Fibroblast of lung (primary cell): Measurements from ENCODE around the gene ABL1. TPM values are rescaled to one million over a fixed set of nuclear protein-coding genes. Genes with fewer than 3 reads are reported as not detected.

Source experiments
- DNase-seq, 2 donors: peaks; one replicate each; pipeline versions ENCODE4 v3.0.0 to v3.0.0-alpha.2; 2010; ENCODE audit warnings: low read depth in 2 of 2
- H2AFZ ChIP-seq: 2 replicates; pipeline ENCODE4 v1.5.1; 2012; ENCODE audit warnings: low read length, control low read depth, inconsistent platforms
- H3K27ac ChIP-seq: 2 replicates; pipeline ENCODE4 v1.5.1; 2011; ENCODE audit warnings: low read length, control low read depth; ENCODE audit not compliant: insufficient read depth
- H3K27me3 ChIP-seq: 2 replicates; pipeline ENCODE4 v1.5.1; 2011; ENCODE audit warnings: mild to moderate bottlenecking, low read length; ENCODE audit not compliant: control insufficient read depth, insufficient read depth
- H3K36me3 ChIP-seq: 2 replicates; pipeline ENCODE4 v1.5.1; 2011; ENCODE audit warnings: low read length; ENCODE audit not compliant: control insufficient read depth, insufficient read depth
- H3K4me1 ChIP-seq: 2 replicates; pipeline ENCODE4 v1.5.1; 2011; ENCODE audit warnings: low read length; ENCODE audit not compliant: control insufficient read depth, insufficient read depth; ENCODE audit errors: extremely low read depth
- H3K4me2 ChIP-seq: 2 replicates; pipeline ENCODE4 v1.5.1; 2011; ENCODE audit warnings: low read length, control low read depth; ENCODE audit not compliant: insufficient read depth; ENCODE audit errors: extremely low read depth
- H3K4me3 ChIP-seq, 4 experiments: fragments of 200-600 bp in 1 of 4; sonication (generic) in 1 of 4; replicated peaks in 1 of 4; 2 replicates each; pipeline ENCODE4 v1.5.1; 2011 to 2016; ENCODE audit warnings: low read length in 4 of 4, low read depth in 3 of 4, mild to moderate bottlenecking in 3 of 4, control low read depth in 2 of 4, inconsistent platforms in 1 of 4, mixed read lengths in 1 of 4; ENCODE audit not compliant: insufficient read depth in 1 of 4; ENCODE audit errors: control extremely low read depth in 1 of 4
- H3K79me2 ChIP-seq: 2 replicates; pipeline ENCODE4 v1.5.1; 2012; ENCODE audit warnings: mild to moderate bottlenecking, low read length, inconsistent platforms; ENCODE audit not compliant: control insufficient read depth, insufficient read depth
- H3K9ac ChIP-seq: 2 replicates; pipeline ENCODE4 v1.5.1; 2011; ENCODE audit warnings: mild to moderate bottlenecking, low read length, control low read depth; ENCODE audit not compliant: insufficient read depth
- H3K9me3 ChIP-seq: 2 replicates; pipeline ENCODE4 v1.5.1; 2012; ENCODE audit warnings: low read depth, low read length; ENCODE audit not compliant: control insufficient read depth, insufficient read depth
- H4K20me1 ChIP-seq: 2 replicates; pipeline ENCODE4 v1.5.1; 2011; ENCODE audit warnings: low read length; ENCODE audit not compliant: control insufficient read depth, insufficient read depth; ENCODE audit errors: extremely low read depth
- CTCF ChIP-seq, 2 donors: IDR thresholded peaks in 1 of 2; conservative IDR thresholded peaks in 1 of 2; 1 replicate in 1 of 2; 2 replicates in 1 of 2; pipeline ENCODE4 v1.5.1; 2011 to 2012; ENCODE audit warnings: low read length in 2 of 2, control low read depth in 1 of 2, inconsistent platforms in 1 of 2, low read depth in 1 of 2, mild to moderate bottlenecking in 1 of 2
- EZH2 ChIP-seq: IDR thresholded peaks from 2 replicates; pipeline ENCODE4 v1.5.1; 2012; ENCODE audit warnings: low read length, control low read depth, mild to moderate bottlenecking; ENCODE audit errors: missing control alignments
- polyA plus RNA-seq, 2 donors: library from polyadenylated mRNA; depleted of rRNA in 1 of 2; stranded (reverse) in 1 of 2; unstranded in 1 of 2; fragments of >200 nt; gene quantifications; 2 replicates each; pipeline ENCODE4 v1.2.1, GENCODE V29; 2011 to 2012; ENCODE audit warnings: missing spikeins in 1 of 2
- total RNA-seq: library from RNA; depleted of rRNA; stranded (reverse); fragments of >200 nt; gene quantifications from 2 replicates; pipeline ENCODE4 v1.2.1, GENCODE V29; 2014

Gene ABL1
- total and polyA plus RNA-seq, 2 donors (not counting 1 experiment from before 2014, with no cell fraction given): 46.6 to 65.4 TPM

GRCh38 chr9:130897105-130897751 is 62.2 kb downstream of the ABL1 start:
- H3K9ac ChIP-seq: no peak overlapping the region
- no peaks in the 10 kb centered on the region for H3K27me3 ChIP-seq
- TF ChIP-seq CTCF (conservative IDR thresholded peaks at IDR 0.05 in 1 of 2, IDR thresholded peaks at IDR 0.05 in 1 of 2; ENCODE audit: low read depth in 1 of 2, low read length in 2 of 2) (no peak), EZH2 (no peak)
- peaks cover 8% of the 10 kb centered on the region for H3K36me3 ChIP-seq
- H3K4me2 ChIP-seq: no peak overlapping the region
- no peaks in the 10 kb centered on the region for H3K4me1 ChIP-seq
- DNase-seq: no peak
- H2AFZ ChIP-seq: no peak overlapping the region
- H4K20me1 ChIP-seq: no peaks in the 10 kb centered on the region
- H3K9me3 ChIP-seq: no peaks in the 10 kb centered on the region
- H3K4me3 ChIP-seq: no peak overlapping the region
- no peaks in the 10 kb centered on the region for H3K79me2 ChIP-seq
- H3K27ac ChIP-seq: no peak overlapping the region

GRCh38 chr9:130897848-130898551 is 62.9 kb downstream of the ABL1 start:
- H3K4me3 ChIP-seq: no peak overlapping the region
- no peaks in the 10 kb centered on the region for H3K79me2 ChIP-seq
- H3K36me3 ChIP-seq: peaks cover 6% of the 10 kb centered on the region
- TF ChIP-seq EZH2: no peak
- no peak for TF ChIP-seq CTCF (conservative IDR thresholded peaks at IDR 0.05 in 1 of 2, IDR thresholded peaks at IDR 0.05 in 1 of 2; ENCODE audit: low read depth in 1 of 2, low read length in 2 of 2)
- H3K4me1 ChIP-seq: no peaks in the 10 kb centered on the region
- H3K27ac ChIP-seq: no peak overlapping the region
- no peak for DNase-seq
- no peak overlapping the region for H2AFZ ChIP-seq
- no peak overlapping the region for H3K4me2 ChIP-seq
- H3K9ac ChIP-seq: no peak overlapping the region
- H3K9me3 ChIP-seq: no peaks in the 10 kb centered on the region
- H3K27me3 ChIP-seq: no peaks in the 10 kb centered on the region
- no peaks in the 10 kb centered on the region for H4K20me1 ChIP-seq

- no peaks in the 10 kb centered on the region for H3K4me1 ChIP-seq
- DNase-seq: no peak
- no peaks in the 10 kb centered on the region for H3K9me3 ChIP-seq
- no peak overlapping the region for H3K4me2 ChIP-seq
- no peak overlapping the region for H3K4me3 ChIP-seq
- H3K27me3 ChIP-seq: no peaks in the 10 kb centered on the region
- no peak overlapping the region for H3K9ac ChIP-seq
- no peak for TF ChIP-seq CTCF (conservative IDR thresholded peaks at IDR 0.05 in 1 of 2, IDR thresholded peaks at IDR 0.05 in 1 of 2; ENCODE audit: low read depth in 1 of 2, low read length in 2 of 2)
- no peak for TF ChIP-seq EZH2
- H3K27ac ChIP-seq: no peak overlapping the region
- peaks cover 1% of the 10 kb centered on the region for H3K36me3 ChIP-seq
- H2AFZ ChIP-seq: no peak overlapping the region
- H4K20me1 ChIP-seq: no peaks in the 10 kb centered on the region
- no peaks in the 10 kb centered on the region for H3K79me2 ChIP-seq
Observed at GRCh38 chr9:130898552-130898852, 63.4 kb downstream of the ABL1 start.
